OCI-LY1 (cell line): ENCODE measurements around the gene PRAMEF1.
"Not testable (repeated sequence)": the region's sequence is repeated elsewhere in the genome, so short reads cannot be mapped to it uniquely, and the experiment has no call there.

Source experiments
- H2AFZ ChIP-seq: fragments of 200-600 bp; sonication (generic), shearing (Covaris generic); 2 replicates; pipeline ENCODE4 v1.6.0; 2014; ENCODE audit warnings: antibody characterized with exemption, mild to moderate bottlenecking, low read length
- H3F3A ChIP-seq: fragments of 200-600 bp; sonication (generic), shearing (Covaris generic); 2 replicates; pipeline ENCODE4 v1.6.0; 2014; ENCODE audit warnings: mild to moderate bottlenecking, antibody characterized with exemption, low read length, moderate library complexity; ENCODE audit not compliant: insufficient read depth
- H3K27ac ChIP-seq: fragments of 200-600 bp; sonication (generic); 2 replicates; pipeline ENCODE4 v1.5.1; 2014; ENCODE audit warnings: low read length, mixed run types, mild to moderate bottlenecking, low read depth; ENCODE audit not compliant: poor library complexity, severe bottlenecking
- H3K27me3 ChIP-seq: fragments of 200-600 bp; sonication (generic); 2 replicates; pipeline ENCODE4 v1.6.0; 2014; ENCODE audit warnings: antibody characterized with exemption, mild to moderate bottlenecking, low read length, moderate library complexity; ENCODE audit not compliant: insufficient read depth
- H3K36me3 ChIP-seq: fragments of 200-600 bp; sonication (generic); 2 replicates; pipeline ENCODE4 v1.6.1; 2014; ENCODE audit warnings: mild to moderate bottlenecking, antibody characterized with exemption, low read length, moderate library complexity, mixed read lengths; ENCODE audit not compliant: insufficient read depth
- H3K4me1 ChIP-seq: fragments of 200-600 bp; sonication (generic); 2 replicates; pipeline ENCODE4 v1.5.1; 2014; ENCODE audit warnings: mild to moderate bottlenecking, low read length, moderate library complexity; ENCODE audit not compliant: insufficient read depth, severe bottlenecking
- H3K4me2 ChIP-seq: fragments of 200-600 bp; sonication (generic), shearing (Covaris generic); 2 replicates; pipeline ENCODE4 v1.6.1; 2014; ENCODE audit warnings: low read length
- H3K4me3 ChIP-seq: fragments of 200-600 bp; sonication (generic); 2 replicates; pipeline ENCODE4 v1.5.1; 2014; ENCODE audit warnings: low read length, low read depth, mild to moderate bottlenecking, mixed read lengths; ENCODE audit not compliant: poor library complexity, severe bottlenecking
- H3K79me2 ChIP-seq: fragments of 200-600 bp; shearing (Covaris generic); 2 replicates; pipeline ENCODE4 v1.6.1; 2016; ENCODE audit warnings: mixed run types, low read length, mixed read lengths; ENCODE audit not compliant: insufficient read depth
- H3K9ac ChIP-seq: fragments of 200-600 bp; sonication (generic), shearing (Covaris generic); 2 replicates; pipeline ENCODE4 v1.6.1; 2014; ENCODE audit warnings: mild to moderate bottlenecking, low read length, mixed read lengths
- H3K9me2 ChIP-seq: fragments of 200-600 bp; sonication (generic), shearing (Covaris generic); 2 replicates; pipeline ENCODE4 v1.6.1; 2014; ENCODE audit warnings: low read depth, mild to moderate bottlenecking, low read length, mixed read lengths
- H3K9me3 ChIP-seq: fragments of 200-600 bp; shearing (Covaris generic); 2 replicates; pipeline ENCODE4 v1.6.1; 2014; ENCODE audit warnings: low read length, mixed read lengths
- H4K20me1 ChIP-seq: fragments of 200-600 bp; sonication (generic), shearing (Covaris generic); 2 replicates; pipeline ENCODE4 v1.6.0; 2016; ENCODE audit warnings: mild to moderate bottlenecking, low read length; ENCODE audit not compliant: insufficient read depth
- EZH2 ChIP-seq: fragments of 200-600 bp; sonication (generic), shearing (Covaris generic); IDR thresholded peaks from 2 replicates; pipeline ENCODE4 v1.8.0; 2017; ENCODE audit warnings: borderline replicate concordance, mixed run types, mild to moderate bottlenecking, antibody characterized with exemption, low read length, moderate library complexity, mixed read lengths
- TF ChIP-seq, protein P1 (sequence below): fragments of 200-600 bp; sonication (generic), shearing (Covaris generic); IDR thresholded peaks from 2 replicates; pipeline ENCODE4 v1.5.1; 2017; ENCODE audit warnings: mild to moderate bottlenecking, antibody characterized with exemption, low read length, moderate library complexity, mixed read lengths

PRAMEF1 gene

DNA sequence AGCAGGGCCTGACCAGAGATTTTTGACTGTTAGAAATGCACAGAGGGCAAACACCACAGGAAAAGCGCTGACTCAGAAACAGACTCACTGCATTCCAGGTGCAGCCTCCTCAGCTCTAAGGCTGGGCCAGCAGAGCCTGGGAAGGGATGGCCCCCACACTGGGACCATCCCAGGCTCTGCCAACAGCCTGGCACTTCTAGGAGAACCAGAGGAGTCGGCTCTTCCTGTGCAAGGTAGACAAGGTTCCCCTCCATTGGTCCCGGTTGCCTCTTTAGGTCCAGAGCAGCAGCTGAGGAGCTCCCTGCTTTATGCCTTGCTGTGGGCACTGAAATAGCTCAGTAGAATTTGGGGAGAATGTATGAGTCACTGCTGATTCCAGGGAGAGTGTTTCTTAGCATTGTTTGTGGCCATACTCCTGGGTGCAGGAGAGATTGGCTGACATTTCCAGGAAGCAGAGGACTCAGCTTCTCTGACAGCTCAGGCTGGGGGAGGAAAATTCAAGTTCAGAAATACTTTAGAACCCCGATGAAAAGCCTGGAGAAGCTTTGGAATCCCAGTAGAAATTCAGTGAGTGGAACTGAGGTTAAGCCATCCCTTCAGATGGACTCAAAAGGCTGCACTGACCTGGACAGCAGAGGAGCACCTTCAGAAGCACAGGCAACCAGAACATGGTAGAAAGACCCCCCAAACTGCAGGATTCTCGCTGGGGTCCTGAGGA, 19.7 kb downstream of the PRAMEF1 start:
- H3K9me3 ChIP-seq: no peaks in the 10 kb centered on the region
- H3K9ac ChIP-seq: no peak overlapping the region
- no peaks in the 10 kb centered on the region for H3K36me3 ChIP-seq
- no peaks in the 10 kb centered on the region for H3K9me2 ChIP-seq
- no peaks in the 10 kb centered on the region for H3F3A ChIP-seq
- H3K4me3 ChIP-seq: no peak overlapping the region
- H3K27ac ChIP-seq: no peak overlapping the region
- no peak for TF ChIP-seq EZH2
- TF ChIP-seq, protein P1, sequence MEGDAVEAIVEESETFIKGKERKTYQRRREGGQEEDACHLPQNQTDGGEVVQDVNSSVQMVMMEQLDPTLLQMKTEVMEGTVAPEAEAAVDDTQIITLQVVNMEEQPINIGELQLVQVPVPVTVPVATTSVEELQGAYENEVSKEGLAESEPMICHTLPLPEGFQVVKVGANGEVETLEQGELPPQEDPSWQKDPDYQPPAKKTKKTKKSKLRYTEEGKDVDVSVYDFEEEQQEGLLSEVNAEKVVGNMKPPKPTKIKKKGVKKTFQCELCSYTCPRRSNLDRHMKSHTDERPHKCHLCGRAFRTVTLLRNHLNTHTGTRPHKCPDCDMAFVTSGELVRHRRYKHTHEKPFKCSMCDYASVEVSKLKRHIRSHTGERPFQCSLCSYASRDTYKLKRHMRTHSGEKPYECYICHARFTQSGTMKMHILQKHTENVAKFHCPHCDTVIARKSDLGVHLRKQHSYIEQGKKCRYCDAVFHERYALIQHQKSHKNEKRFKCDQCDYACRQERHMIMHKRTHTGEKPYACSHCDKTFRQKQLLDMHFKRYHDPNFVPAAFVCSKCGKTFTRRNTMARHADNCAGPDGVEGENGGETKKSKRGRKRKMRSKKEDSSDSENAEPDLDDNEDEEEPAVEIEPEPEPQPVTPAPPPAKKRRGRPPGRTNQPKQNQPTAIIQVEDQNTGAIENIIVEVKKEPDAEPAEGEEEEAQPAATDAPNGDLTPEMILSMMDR: no peak
- no peak overlapping the region for H2AFZ ChIP-seq
- no peaks in the 10 kb centered on the region for H3K27me3 ChIP-seq
- H3K4me2 ChIP-seq: no peak overlapping the region
- H3K4me1 ChIP-seq: no peaks in the 10 kb centered on the region
- H3K79me2 ChIP-seq: no peaks in the 10 kb centered on the region
- H4K20me1 ChIP-seq: no peaks in the 10 kb centered on the region

DNA sequence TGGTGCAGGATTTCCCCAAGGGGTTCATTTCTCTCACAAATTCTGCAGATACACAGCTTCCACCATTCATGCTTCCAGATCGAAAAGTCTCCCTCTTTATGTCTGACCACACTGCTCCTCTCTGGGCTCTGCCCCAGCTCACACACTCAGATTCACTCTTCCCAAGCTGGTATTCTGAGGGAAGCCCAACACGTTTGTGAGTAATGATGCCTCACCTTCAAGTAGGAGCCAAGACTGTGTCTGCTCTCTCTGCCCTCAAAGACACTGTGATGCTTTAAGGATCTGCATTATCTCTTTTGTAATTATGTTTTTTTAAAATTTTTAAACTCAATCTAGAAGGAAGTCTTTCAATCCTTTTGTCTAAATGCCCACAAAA, 20.2 kb downstream of the PRAMEF1 start:
- Histone ChIP-seq H3K4me3 (no peak overlapping the region), H3K9me2 (no peaks in the 10 kb centered on the region), H3F3A (no peaks in the 10 kb centered on the region), H2AFZ (no peak overlapping the region), H3K36me3 (no peaks in the 10 kb centered on the region), H4K20me1 (no peaks in the 10 kb centered on the region), H3K27me3 (no peaks in the 10 kb centered on the region), H3K9ac (no peak overlapping the region), H3K4me2 (no peak overlapping the region), H3K79me2 (no peaks in the 10 kb centered on the region), H3K4me1 (no peaks in the 10 kb centered on the region), H3K9me3 (no peaks in the 10 kb centered on the region), H3K27ac (no peak overlapping the region)
- no peak for TF ChIP-seq EZH2
- TF ChIP-seq, protein P1: no peak

DNA sequence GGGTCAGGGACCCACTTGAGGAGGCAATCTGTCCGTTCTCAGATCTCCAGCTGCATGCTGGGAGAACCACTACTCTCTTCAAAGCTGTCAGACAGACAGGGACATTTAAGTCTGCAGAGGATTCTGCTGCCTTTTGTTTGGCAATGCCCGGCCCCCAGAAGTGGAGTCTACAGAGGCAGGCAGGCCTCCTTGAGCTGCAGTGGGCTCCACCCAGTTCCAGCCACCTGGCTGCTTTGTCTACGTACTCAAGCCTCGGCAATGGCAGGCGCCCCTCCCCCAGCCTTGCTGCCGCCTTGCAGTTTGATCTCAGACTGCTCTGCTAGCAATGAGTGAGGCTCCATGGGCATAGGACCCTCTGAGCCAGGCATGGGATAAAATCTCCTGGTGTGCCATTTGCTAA, 27.9 kb downstream of the PRAMEF1 start:
- H3K9ac ChIP-seq, H4K20me1 ChIP-seq, H3K27ac ChIP-seq, H3F3A ChIP-seq, H3K36me3 ChIP-seq, H3K9me2 ChIP-seq, H3K4me3 ChIP-seq, H3K27me3 ChIP-seq, H3K9me3 ChIP-seq, H3K79me2 ChIP-seq, H3K4me2 ChIP-seq, H3K4me1 ChIP-seq, H2AFZ ChIP-seq: not testable (repeated sequence)

DNA sequence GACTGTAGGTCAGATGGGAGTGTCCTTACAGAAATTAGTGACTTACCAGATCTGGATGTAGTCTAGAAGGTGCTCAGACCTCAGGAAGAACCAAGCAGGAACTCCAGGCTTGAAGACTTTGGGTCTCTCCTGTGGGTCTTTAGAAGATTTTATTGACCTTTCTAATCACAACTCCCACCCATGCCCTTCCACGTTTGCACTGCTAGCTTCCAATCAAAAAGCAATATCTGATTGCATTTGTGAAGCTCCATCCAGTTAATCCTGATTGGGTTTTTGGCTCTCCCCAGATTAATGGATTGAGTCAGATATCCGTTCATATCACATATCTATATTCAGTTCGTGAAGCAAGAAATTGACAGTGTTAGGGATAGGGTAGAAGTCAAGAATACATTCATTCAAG, 40.1 kb downstream of the PRAMEF1 start, which contains the start of gene PRAMEF11:
Gene PRAMEF11, minus strand, starts transcription at position 101 of the 400 bp plus-strand sequence. CDS start 2,621 bp downstream, outside the sequence.
- H3K9ac ChIP-seq, H3K79me2 ChIP-seq, H3K27ac ChIP-seq, H2AFZ ChIP-seq, H3K4me1 ChIP-seq, H3K4me2 ChIP-seq, H4K20me1 ChIP-seq, H3K9me3 ChIP-seq, H3K27me3 ChIP-seq, H3K9me2 ChIP-seq, H3K4me3 ChIP-seq, H3K36me3 ChIP-seq, H3F3A ChIP-seq: not testable (repeated sequence)

DNA sequence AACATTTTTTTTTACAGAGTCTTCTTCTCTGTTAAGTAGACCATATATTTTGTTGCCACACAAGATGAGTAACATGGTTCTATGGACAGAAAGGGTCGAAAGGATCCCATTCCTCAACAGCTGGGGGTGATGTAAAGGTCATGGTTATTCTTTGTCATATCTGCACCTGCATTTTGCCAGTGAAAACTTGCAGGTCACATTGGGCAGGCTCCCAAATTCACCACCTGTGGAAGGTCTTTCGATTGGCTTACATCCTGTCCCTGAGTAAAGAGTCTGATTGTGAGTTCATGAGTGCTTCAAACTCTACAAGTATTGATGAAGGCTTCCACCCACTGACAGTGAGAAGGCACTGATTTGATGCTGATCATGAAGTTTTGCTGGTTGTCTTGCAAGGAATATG, 42.1 kb downstream of the PRAMEF1 start:
- not testable (repeated sequence) for H3K9me3 ChIP-seq, H3K9ac ChIP-seq, H3K9me2 ChIP-seq, H3K4me2 ChIP-seq, H3K27me3 ChIP-seq, H3K4me1 ChIP-seq, H3K79me2 ChIP-seq, H4K20me1 ChIP-seq, H3F3A ChIP-seq, H2AFZ ChIP-seq, H3K27ac ChIP-seq, H3K4me3 ChIP-seq, H3K36me3 ChIP-seq
